Psoas muscle (tissue), 8 donors: ENCODE data around the gene ASPG. TPM values are rescaled to one million over a fixed set of nuclear protein-coding genes. Genes with fewer than 3 reads are reported as not detected.
A peak's percentile ranks its signal among the peaks of the same experiment; 100 is the strongest.

Experiments
- ATAC-seq, 4 donors: fragments of 200-7000 bp; cut with Tn5 transposase; one replicate each; pipeline ENCODE4 v1.9.1; 2020; ENCODE audit warnings: moderate library complexity in 3 of 4, mild to moderate bottlenecking in 2 of 4
- DNase-seq, 2 donors: peaks; one replicate each; pipeline ENCODE4 v3.0.0-alpha.2; 2020
- H3K27ac ChIP-seq: fragments of 200-600 bp; one replicate; pipeline ENCODE4 v1.8.0; 2022
- H3K27me3 ChIP-seq, 3 donors: fragments of 200-600 bp in 1 of 3; one replicate each; pipeline versions ENCODE4 v1.6.1 to v1.8.0; 2013 to 2022; ENCODE audit warnings: low read length in 2 of 3, mild to moderate bottlenecking in 2 of 3, moderate library complexity in 1 of 3; ENCODE audit not compliant: insufficient read depth in 3 of 3
- H3K36me3 ChIP-seq, 2 donors: fragments of 200-600 bp in 1 of 2; one replicate each; pipeline versions ENCODE4 v1.6.1 to v1.8.0; 2013 to 2022; ENCODE audit warnings: low read depth in 1 of 2, mild to moderate bottlenecking in 1 of 2, moderate library complexity in 1 of 2; ENCODE audit not compliant: insufficient read depth in 1 of 2
- H3K4me1 ChIP-seq: fragments of 200-600 bp; one replicate; pipeline ENCODE4 v1.8.0; 2022
- H3K4me3 ChIP-seq: fragments of 200-600 bp; one replicate; pipeline ENCODE4 v1.8.0; 2022; ENCODE audit warnings: mild to moderate bottlenecking
- H3K9me3 ChIP-seq: fragments of 200-600 bp; one replicate; pipeline ENCODE4 v1.8.0; 2022
- CTCF ChIP-seq: fragments of 200-600 bp; IDR thresholded peaks from one replicate; pipeline ENCODE4 v1.8.0; 2022; ENCODE audit warnings: antibody characterized with exemption
- WGBS, 3 donors: extraction: QIAGEN DNeasy Blood & Tissue Kit; methylation state at CpG; one replicate each; pipeline versions ENCODE4 v1.1.6 to v1.1.7; 2013; 5-methylcytosine and 5-hydroxymethylcytosine counted together
- intact Hi-C, 2 donors: fragments of 100-400 bp; cut with DNase I; formaldehyde crosslinking; loops; one replicate each; pipeline versions ENCODE4 v1.11.0 to v1.14.2; 2022
- polyA plus RNA-seq, 3 donors: library from polyadenylated mRNA; stranded (reverse); fragments of 200-250 nt; gene quantifications; one replicate each; pipeline ENCODE4 v1.2.3, GENCODE V29; 2013
- total RNA-seq, 4 donors: library from RNA; stranded (reverse); fragmentation: NEBNext Ultra II Directional in 2 of 4; extraction: Animal tissue kit (Norgen Biotek cat#: 25700) in 2 of 4; gene quantifications; one replicate each; pipeline versions ENCODE4 v1.2.1 to v1.2.4, GENCODE V29; 2021 to 2023
- donor health status: healthy with polysubstance abuse.
- donor health status: DM: no; HTN: no; CAD: no; lungs with moderate emphysema.
- donor health status: Bipolar disorder and iron deficiency.
- donor health status: healthy.
- donor health status: DM: yes; HTN: yes; CAD: no.
- donor health status: DM: no; HTN: no; CAD: no.
- donor health status: DM: no; HTN: no; CAD: no.
- donor health status: DM: yes; HTN: yes; CAD: no.

The ASPG gene
- total and polyA plus RNA-seq, 7 donors, result 0.04 to 0.84 (median 0.33) TPM; not detected in 1

DNA sequence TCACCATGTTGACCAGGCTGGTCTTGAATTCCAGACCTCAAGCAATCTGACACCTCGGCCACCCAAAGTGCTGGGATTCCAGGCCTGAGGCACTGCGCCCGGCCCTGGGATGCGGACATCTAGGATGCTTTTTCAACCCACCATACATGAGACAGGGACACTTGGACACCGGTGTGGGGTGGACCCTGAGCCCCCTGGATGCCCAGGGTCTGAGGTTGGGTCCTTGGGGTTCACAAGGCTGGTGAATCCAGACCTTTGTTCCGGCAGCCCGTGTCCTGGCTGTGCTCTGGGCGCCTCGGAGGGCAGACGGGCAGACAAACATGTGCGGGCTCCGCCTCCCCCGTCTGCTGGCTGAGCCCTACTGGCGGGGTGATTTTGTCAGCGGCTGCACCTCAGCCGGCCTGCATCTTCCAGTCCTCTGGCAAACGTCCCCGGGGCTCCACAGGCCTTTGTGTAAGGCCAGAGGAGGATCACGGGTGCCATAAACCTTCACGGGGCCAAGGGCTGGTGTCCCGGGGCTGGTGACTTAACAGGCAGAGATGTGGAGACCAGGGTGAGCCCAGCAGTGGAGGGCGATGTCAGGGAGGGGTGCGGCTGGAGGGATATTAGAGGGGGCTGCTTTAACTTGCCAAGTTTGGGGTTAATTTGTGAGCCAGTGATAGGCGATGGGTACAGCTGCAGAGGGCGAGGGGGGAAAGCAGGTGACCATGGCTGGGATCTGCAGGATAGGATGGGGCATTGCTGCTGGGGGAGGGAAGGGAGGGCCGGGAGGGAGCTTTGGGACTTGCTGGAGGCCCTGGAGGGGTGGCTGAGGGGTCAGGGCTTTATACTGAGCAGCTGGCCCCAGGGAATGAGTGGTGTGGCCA is 5.8 kb downstream of the ASPG start:
- no peak overlapping the region for H3K4me3 ChIP-seq
- no peaks in the 10 kb centered on the region for H3K4me1 ChIP-seq
- no peak for ATAC-seq
- H3K27me3 ChIP-seq, result peaks cover 0 to 30% (median 18%) of the 10 kb centered on the region in 3 donors
- no peak for DNase-seq
- H3K9me3 ChIP-seq, result no peaks in the 10 kb centered on the region
- no peak for TF ChIP-seq CTCF
- no peaks in the 10 kb centered on the region for H3K36me3 ChIP-seq
- intact Hi-C loops, result no loop called here
- WGBS, 3 donors, result 28 to 44% (median 35%) methylated on average over 25 to 26 of the region's 26 CpGs
- H3K27ac ChIP-seq, result no peak overlapping the region

GRCh38 chr14:104091927-104092771 is 6.6 kb downstream of the ASPG start:
- H3K27ac ChIP-seq, result no peak overlapping the region
- no peak for ATAC-seq

GRCh38 chr14:104092931-104093365 is 7.4 kb downstream of the ASPG start:
- Histone ChIP-seq H3K4me1 (no peaks in the 10 kb centered on the region), H3K9me3 (no peaks in the 10 kb centered on the region), H3K4me3 (no peak overlapping the region), H3K36me3 (no peaks in the 10 kb centered on the region), H3K27me3 (peaks cover 0 to 18% (median 18%) of the 10 kb centered on the region in 3 donors), H3K27ac (no peak overlapping the region)
- WGBS, 3 donors, result 68 to 74% (median 70%) methylated on average over 11 of the region's 11 CpGs
- TF ChIP-seq CTCF, result no peak
- intact Hi-C loops, result no loop called here
- ATAC-seq, result no peak
- DNase-seq, result no peak

More at GRCh38 chr14:104091927-104092771, 6.6 kb downstream of the ASPG start:
- H3K4me3 ChIP-seq, result no peak overlapping the region
- no peaks in the 10 kb centered on the region for H3K4me1 ChIP-seq
- no peak for TF ChIP-seq CTCF
- WGBS, 3 donors, result 78 to 80% (median 78%) methylated on average over 23 of the region's 23 CpGs
- intact Hi-C loops, result no loop called here
- peaks cover 0 to 22% (median 18%) of the 10 kb centered on the region in 3 donors for H3K27me3 ChIP-seq
- DNase-seq, result peak; percentile 9 to 46
- no peaks in the 10 kb centered on the region for H3K9me3 ChIP-seq
- no peaks in the 10 kb centered on the region for H3K36me3 ChIP-seq

- no peak overlapping the region for H3K4me3 ChIP-seq
- no peaks in the 10 kb centered on the region for H3K36me3 ChIP-seq
- H3K4me1 ChIP-seq, result no peaks in the 10 kb centered on the region
- intact Hi-C loops, result no loop called here
- H3K27me3 ChIP-seq, result peaks cover 0 to 18% (median 16%) of the 10 kb centered on the region in 3 donors
- TF ChIP-seq CTCF, result no peak
- H3K27ac ChIP-seq, result no peak overlapping the region
- 47 to 57% (median 52%) methylated on average over 18 of the region's 18 CpGs for WGBS, 3 donors
- ATAC-seq (no peak), DNase-seq (peak; percentile 13 to 46)
- H3K9me3 ChIP-seq, result no peaks in the 10 kb centered on the region
These were observed 8.0 kb downstream of the ASPG start for GRCh38 chr14:104093366-104094055.
